A549 (cell line): ENCODE data around the gene CD4.

Experiments
- POLR2A ChIP-seq: IDR thresholded peaks from 2 replicates; pipeline ENCODE4 v1.6.1; 2012; ENCODE audit warnings: mild to moderate bottlenecking, low read length
- TF ChIP-seq, protein P1 (sequence below): fragments of >200 bp; sonication (Bioruptor Twin); formaldehyde crosslinking; IDR thresholded peaks from 3 replicates; pipeline ENCODE4 v1.5.1; 2016

DNA sequence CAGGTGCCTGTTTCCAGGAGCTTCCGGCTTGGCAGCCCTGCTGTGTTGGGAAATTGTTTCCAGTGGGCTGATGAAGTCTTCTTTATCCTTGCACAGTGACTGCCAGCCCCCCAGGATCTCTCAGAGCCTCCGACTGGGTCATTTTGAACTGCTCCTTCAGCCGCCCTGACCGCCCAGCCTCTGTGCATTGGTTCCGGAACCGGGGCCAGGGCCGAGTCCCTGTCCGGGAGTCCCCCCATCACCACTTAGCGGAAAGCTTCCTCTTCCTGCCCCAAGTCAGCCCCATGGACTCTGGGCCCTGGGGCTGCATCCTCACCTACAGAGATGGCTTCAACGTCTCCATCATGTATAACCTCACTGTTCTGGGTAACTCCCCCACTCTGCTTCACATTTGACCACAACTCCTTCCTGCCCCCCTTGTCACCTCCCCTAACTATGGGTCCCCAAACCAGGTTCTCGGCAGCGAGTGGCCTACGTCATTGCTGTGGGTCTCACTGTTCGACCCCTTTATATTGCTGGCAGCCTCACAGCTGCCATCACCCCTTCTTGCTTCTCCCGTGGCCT, 14.7 kb upstream of the CD4 start:
- no peak for TF ChIP-seq POLR2A
- TF ChIP-seq, protein P1, sequence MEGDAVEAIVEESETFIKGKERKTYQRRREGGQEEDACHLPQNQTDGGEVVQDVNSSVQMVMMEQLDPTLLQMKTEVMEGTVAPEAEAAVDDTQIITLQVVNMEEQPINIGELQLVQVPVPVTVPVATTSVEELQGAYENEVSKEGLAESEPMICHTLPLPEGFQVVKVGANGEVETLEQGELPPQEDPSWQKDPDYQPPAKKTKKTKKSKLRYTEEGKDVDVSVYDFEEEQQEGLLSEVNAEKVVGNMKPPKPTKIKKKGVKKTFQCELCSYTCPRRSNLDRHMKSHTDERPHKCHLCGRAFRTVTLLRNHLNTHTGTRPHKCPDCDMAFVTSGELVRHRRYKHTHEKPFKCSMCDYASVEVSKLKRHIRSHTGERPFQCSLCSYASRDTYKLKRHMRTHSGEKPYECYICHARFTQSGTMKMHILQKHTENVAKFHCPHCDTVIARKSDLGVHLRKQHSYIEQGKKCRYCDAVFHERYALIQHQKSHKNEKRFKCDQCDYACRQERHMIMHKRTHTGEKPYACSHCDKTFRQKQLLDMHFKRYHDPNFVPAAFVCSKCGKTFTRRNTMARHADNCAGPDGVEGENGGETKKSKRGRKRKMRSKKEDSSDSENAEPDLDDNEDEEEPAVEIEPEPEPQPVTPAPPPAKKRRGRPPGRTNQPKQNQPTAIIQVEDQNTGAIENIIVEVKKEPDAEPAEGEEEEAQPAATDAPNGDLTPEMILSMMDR: no peak
